PC-9 (cell line): ENCODE data around the gene GPRIN2.

Experiments
- CTCF ChIP-seq: fragments of 200-600 bp; sonication (generic); conservative IDR thresholded peaks from 2 replicates; pipeline ENCODE4 v1.6.1; 2017; ENCODE audit warnings: mixed run types, antibody characterized with exemption, mild to moderate bottlenecking, moderate library complexity
- EZH2 ChIP-seq: fragments of 200-600 bp; sonication (generic); IDR thresholded peaks from 2 replicates; pipeline ENCODE4 v1.8.0; 2017; ENCODE audit warnings: antibody characterized with exemption, low read depth

- TF ChIP-seq CTCF (no peak), EZH2 (no peak)
Measured at GRCh38 chr10:46550795-46551700, 5.4 kb downstream of the GPRIN2 start.
